Liver (tissue), 9 donors: ENCODE measurements around the gene FBN2. TPM values are rescaled to one million over a fixed set of nuclear protein-coding genes. Genes with fewer than 3 reads are reported as not detected.

Experiments
- DNase-seq: peaks from one replicate; pipeline ENCODE4 v3.0.0-alpha.2; 2017; ENCODE audit warnings: low spot score
- H3K27ac ChIP-seq, 2 donors: one replicate each; pipeline ENCODE4 v1.7.0; 2013; ENCODE audit warnings: inconsistent platforms in 2 of 2, low read length in 2 of 2, control low read depth in 1 of 2, low read depth in 1 of 2, mild to moderate bottlenecking in 1 of 2
- H3K27me3 ChIP-seq, 4 donors: one replicate each; pipeline versions ENCODE4 v1.6.1 to v1.7.0; 2013; ENCODE audit warnings: low read length in 3 of 4, inconsistent platforms in 1 of 4, mild to moderate bottlenecking in 1 of 4, moderate library complexity in 1 of 4; ENCODE audit not compliant: control insufficient read depth in 4 of 4, insufficient read depth in 4 of 4
- H3K36me3 ChIP-seq, 4 donors: one replicate each; pipeline versions ENCODE4 v1.6.1 to v1.7.0; 2013; ENCODE audit warnings: low read length in 3 of 4, mild to moderate bottlenecking in 3 of 4, low read depth in 1 of 4, moderate library complexity in 1 of 4; ENCODE audit not compliant: control insufficient read depth in 4 of 4, insufficient read depth in 3 of 4
- H3K4me1 ChIP-seq, 4 donors: one replicate each; pipeline versions ENCODE4 v1.6.1 to v1.7.0; 2013; ENCODE audit warnings: low read length in 3 of 4, mild to moderate bottlenecking in 3 of 4, moderate library complexity in 1 of 4; ENCODE audit not compliant: control insufficient read depth in 4 of 4, insufficient read depth in 4 of 4
- H3K4me3 ChIP-seq, 3 donors: one replicate each; pipeline versions ENCODE4 v1.6.1 to v1.7.0; 2013; ENCODE audit warnings: low read length in 3 of 3, control low read depth in 1 of 3, low read depth in 1 of 3, mild to moderate bottlenecking in 1 of 3
- H3K9ac ChIP-seq, 2 donors: one replicate each; pipeline ENCODE4 v1.7.0; 2013; ENCODE audit warnings: low read length in 2 of 2, mild to moderate bottlenecking in 2 of 2, moderate library complexity in 2 of 2, control low read depth in 1 of 2, low read depth in 1 of 2
- H3K9me3 ChIP-seq, 4 donors: one replicate each; pipeline versions ENCODE4 v1.6.1 to v1.7.0; 2013; ENCODE audit warnings: low read length in 3 of 4; ENCODE audit not compliant: control insufficient read depth in 4 of 4
- ATF3 ChIP-seq: IDR thresholded peaks from 2 replicates; pipeline ENCODE4 v1.6.1; 2016; ENCODE audit warnings: antibody characterized with exemption
- CTCF ChIP-seq: fragments of 150-350 bp; IDR thresholded peaks from 2 replicates; pipeline ENCODE4 v1.5.1; 2017; ENCODE audit warnings: improper control_type of control experiment, low read depth, low read length; ENCODE audit not compliant: missing input control
- EGR1 ChIP-seq, 2 donors: IDR thresholded peaks; 2 replicates each; pipeline ENCODE4 v1.6.1; 2016 to 2018; ENCODE audit warnings: antibody characterized with exemption in 2 of 2, low read depth in 2 of 2
- FOXA1 ChIP-seq: IDR thresholded peaks from 2 replicates; pipeline ENCODE4 v1.6.1; 2016; ENCODE audit warnings: antibody characterized with exemption
- FOXA2 ChIP-seq: IDR thresholded peaks from 2 replicates; pipeline ENCODE4 v1.6.1; 2016; ENCODE audit warnings: antibody characterized with exemption
- GABPA ChIP-seq, 2 donors: IDR thresholded peaks in 1 of 2; conservative IDR thresholded peaks in 1 of 2; 2 replicates each; pipeline ENCODE4 v1.6.1; 2016; ENCODE audit warnings: antibody characterized with exemption in 2 of 2, mild to moderate bottlenecking in 1 of 2, moderate library complexity in 1 of 2
- HNF4A ChIP-seq, 2 donors: conservative IDR thresholded peaks; 2 replicates each; pipeline ENCODE4 v1.6.1; 2016; ENCODE audit warnings: antibody characterized with exemption in 2 of 2, mild to moderate bottlenecking in 2 of 2
- HNF4G ChIP-seq: IDR thresholded peaks from 2 replicates; pipeline ENCODE4 v1.6.1; 2016; ENCODE audit warnings: antibody characterized with exemption
- JUND ChIP-seq, 2 donors: IDR thresholded peaks; 2 replicates each; pipeline ENCODE4 v1.6.1; 2016; ENCODE audit warnings: antibody characterized with exemption in 2 of 2
- MAX ChIP-seq: IDR thresholded peaks from 2 replicates; pipeline ENCODE4 v1.6.1; 2016; ENCODE audit warnings: antibody characterized with exemption
- NR2F2 ChIP-seq: IDR thresholded peaks from 2 replicates; pipeline ENCODE4 v1.6.1; 2016; ENCODE audit warnings: antibody characterized with exemption
- RAD21 ChIP-seq, 2 donors: IDR thresholded peaks; 2 replicates each; pipeline ENCODE4 v1.6.1; 2016; ENCODE audit warnings: antibody characterized with exemption in 2 of 2, mild to moderate bottlenecking in 2 of 2
- REST ChIP-seq: IDR thresholded peaks from 2 replicates; pipeline ENCODE4 v1.6.1; 2016; ENCODE audit warnings: antibody characterized with exemption, mild to moderate bottlenecking
- RXRA ChIP-seq, 2 donors: IDR thresholded peaks; 2 replicates each; pipeline ENCODE4 v1.6.1; 2017 to 2018; ENCODE audit warnings: antibody characterized with exemption in 2 of 2, mild to moderate bottlenecking in 1 of 2
- SP1 ChIP-seq: IDR thresholded peaks from 2 replicates; pipeline ENCODE4 v1.6.1; 2018; ENCODE audit warnings: antibody characterized with exemption, mild to moderate bottlenecking
- TAF1 ChIP-seq: conservative IDR thresholded peaks from 2 replicates; pipeline ENCODE4 v1.6.1; 2016; ENCODE audit warnings: antibody characterized with exemption, mild to moderate bottlenecking
- YY1 ChIP-seq: IDR thresholded peaks from 2 replicates; pipeline ENCODE4 v1.6.1; 2016; ENCODE audit warnings: antibody characterized with exemption, mild to moderate bottlenecking
- ZBTB33 ChIP-seq: IDR thresholded peaks from 2 replicates; pipeline ENCODE4 v1.6.1; 2016; ENCODE audit warnings: antibody characterized with exemption
- WGBS: extraction: QIAGEN DNeasy Blood & Tissue Kit; methylation state at CpG from one replicate; pipeline ENCODE4 v1.1.7; 2013; 5-methylcytosine and 5-hydroxymethylcytosine counted together
- polyA plus RNA-seq, 2 donors: library from polyadenylated mRNA; stranded (reverse) in 1 of 2; unstranded in 1 of 2; fragments of 200-250 nt in 1 of 2; fragments of >200 nt in 1 of 2; fragmentation: Nextera tagmentation in 1 of 2; extraction: Ambion mirVana in 1 of 2; gene quantifications; one replicate each; pipeline versions ENCODE4 v1.2.1 to v1.2.3, GENCODE V29; 2013 to 2015
- total RNA-seq, 2 donors: library from RNA; depleted of rRNA; stranded (reverse); fragments of >200 nt; gene quantifications; one replicate each; pipeline ENCODE4 v1.2.3, GENCODE V29; 2014
- donor health status: healthy.
- donor health status: healthy.
- donor health status: healthy.
- donor health status: healthy.
- donor health status: healthy.

Gene FBN2
- total and polyA plus RNA-seq, 4 donors, result 0.08 to 4.1 (median 0.47) TPM

- no peaks in the 10 kb centered on the region for H3K36me3 ChIP-seq
- no peak overlapping the region for H3K4me3 ChIP-seq
- H3K9ac ChIP-seq, result no peak overlapping the region
- peaks cover 0 to 5% (median 0%) of the 10 kb centered on the region in 4 donors for H3K27me3 ChIP-seq
- 73% methylated on average over 6 of the region's 6 CpGs for WGBS
- H3K4me1 ChIP-seq, result no peaks in the 10 kb centered on the region
- no peaks in the 10 kb centered on the region for H3K9me3 ChIP-seq
- TF ChIP-seq RAD21 (IDR thresholded peaks at IDR 0.05) (no peak), TAF1 (no peak), FOXA1 (no peak), ATF3 (no peak), NR2F2 (no peak), JUND (IDR thresholded peaks at IDR 0.05) (no peak), HNF4G (no peak), MAX (no peak), RXRA (IDR thresholded peaks at IDR 0.05) (no peak), YY1 (no peak), ZBTB33 (no peak), GABPA (IDR thresholded peaks at IDR 0.05 in 1 of 2, conservative IDR thresholded peaks at IDR 0.05 in 1 of 2) (no peak), EGR1 (IDR thresholded peaks at IDR 0.05; ENCODE audit: low read depth in 2 of 2) (no peak), FOXA2 (no peak), SP1 (no peak), REST (no peak), HNF4A (conservative IDR thresholded peaks at IDR 0.05) (no peak), CTCF (no peak)
- no peak overlapping the region for H3K27ac ChIP-seq
- no peak for DNase-seq
Measured at GRCh38 chr5:128271859-128272464, 266.1 kb downstream of the FBN2 start.
